ENCODE measurements around the gene PIK3R5. TPM values are rescaled to one million over a fixed set of nuclear protein-coding genes. Genes with fewer than 3 reads are reported as not detected.

PIK3R5 gene
- total and polyA plus RNA-seq, 8 donors: 0.90 to 29.8 (median 5.1) TPM; not detected in 1

DNA sequence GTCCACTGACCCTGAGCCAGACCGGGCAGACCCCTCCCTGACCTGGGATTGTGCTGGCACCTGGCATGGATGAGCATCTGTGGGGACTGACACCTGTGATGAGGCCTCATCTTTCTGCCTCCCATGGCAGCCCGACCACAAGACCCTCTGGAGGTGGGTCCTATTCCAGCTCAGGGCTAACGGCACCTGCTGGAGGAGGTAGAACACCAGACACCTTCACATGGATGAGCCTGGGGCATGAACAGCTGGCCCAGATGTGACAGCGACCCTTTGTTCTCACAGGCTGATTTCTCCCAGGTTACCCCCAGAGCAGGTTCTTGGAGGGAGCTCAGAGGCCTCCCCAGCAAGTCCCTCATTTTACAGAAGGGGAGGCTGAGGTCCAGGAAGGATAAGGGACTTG is 51.6 kb downstream of the PIK3R5 start:
- Histone ChIP-seq H3K4me1 (no peaks in the 10 kb centered on the region), H3K27ac (no peak overlapping the region), H3K4me3 (no peak overlapping the region), H3K36me3 (peaks cover 0 to 3% (median 0%) of the 10 kb centered on the region in 4 donors), H3K27me3 (peaks cover 0 to 45% (median 2%) of the 10 kb centered on the region in 3 donors), H3K9me3 (peaks cover 7 to 16% (median 13%) of the 10 kb centered on the region in 4 donors)
- no peak for TF ChIP-seq EP300 (IDR thresholded peaks at IDR 0.05)
- TF ChIP-seq POLR2A (IDR thresholded peaks at IDR 0.05): no peak
- TF ChIP-seq, protein P1, sequence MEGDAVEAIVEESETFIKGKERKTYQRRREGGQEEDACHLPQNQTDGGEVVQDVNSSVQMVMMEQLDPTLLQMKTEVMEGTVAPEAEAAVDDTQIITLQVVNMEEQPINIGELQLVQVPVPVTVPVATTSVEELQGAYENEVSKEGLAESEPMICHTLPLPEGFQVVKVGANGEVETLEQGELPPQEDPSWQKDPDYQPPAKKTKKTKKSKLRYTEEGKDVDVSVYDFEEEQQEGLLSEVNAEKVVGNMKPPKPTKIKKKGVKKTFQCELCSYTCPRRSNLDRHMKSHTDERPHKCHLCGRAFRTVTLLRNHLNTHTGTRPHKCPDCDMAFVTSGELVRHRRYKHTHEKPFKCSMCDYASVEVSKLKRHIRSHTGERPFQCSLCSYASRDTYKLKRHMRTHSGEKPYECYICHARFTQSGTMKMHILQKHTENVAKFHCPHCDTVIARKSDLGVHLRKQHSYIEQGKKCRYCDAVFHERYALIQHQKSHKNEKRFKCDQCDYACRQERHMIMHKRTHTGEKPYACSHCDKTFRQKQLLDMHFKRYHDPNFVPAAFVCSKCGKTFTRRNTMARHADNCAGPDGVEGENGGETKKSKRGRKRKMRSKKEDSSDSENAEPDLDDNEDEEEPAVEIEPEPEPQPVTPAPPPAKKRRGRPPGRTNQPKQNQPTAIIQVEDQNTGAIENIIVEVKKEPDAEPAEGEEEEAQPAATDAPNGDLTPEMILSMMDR (IDR thresholded peaks at IDR 0.05): no peak
- intact Hi-C loops (cut with DNase I; ENCODE audit: low total_unique reads): no loop called here
- WGBS, 5 donors: 59 to 92% (median 78%) methylated on average over 4 of the region's 4 CpGs
- DNase-seq: no peak

DNA sequence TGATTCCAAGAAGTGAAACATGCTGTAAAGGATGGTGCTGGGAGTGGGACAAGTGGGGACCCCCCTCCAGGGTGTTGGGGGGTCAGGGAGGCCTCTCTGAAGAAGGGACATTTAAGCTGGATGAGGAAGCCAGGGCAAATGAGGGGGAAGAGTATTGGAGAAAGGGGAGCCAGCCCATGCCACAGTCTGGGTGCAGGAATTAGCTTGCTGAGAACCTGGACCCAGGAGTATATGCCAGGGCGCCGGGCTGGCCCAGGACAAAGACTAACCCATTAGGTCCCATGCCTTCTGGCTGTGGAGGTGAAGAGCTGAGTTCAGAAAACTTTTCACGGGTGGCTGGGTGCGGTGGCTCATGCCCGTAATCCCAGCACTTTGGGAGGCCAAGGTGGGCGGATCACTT is 52.4 kb downstream of the PIK3R5 start:
- 86 to 98% (median 97%) methylated on average over 6 of the region's 6 CpGs for WGBS, 5 donors
- TF ChIP-seq POLR2A (IDR thresholded peaks at IDR 0.05) (no peak), EP300 (IDR thresholded peaks at IDR 0.05) (no peak), POLR2AphosphoS5 (IDR thresholded peaks at IDR 0.05) (no peak)
- TF ChIP-seq, protein P1 (IDR thresholded peaks at IDR 0.05): no peak
- H3K27ac ChIP-seq: no peak overlapping the region
- peaks cover 0 to 45% (median 2%) of the 10 kb centered on the region in 3 donors for H3K27me3 ChIP-seq
- H3K4me1 ChIP-seq: no peaks in the 10 kb centered on the region
- H3K36me3 ChIP-seq: peaks cover 0 to 3% (median 0%) of the 10 kb centered on the region in 4 donors
- H3K4me3 ChIP-seq: no peak overlapping the region
- intact Hi-C loops (cut with DNase I; ENCODE audit: low total_unique reads): no loop called here
- H3K9me3 ChIP-seq: peaks cover 7 to 14% (median 8%) of the 10 kb centered on the region in 4 donors
- DNase-seq: no peak

DNA sequence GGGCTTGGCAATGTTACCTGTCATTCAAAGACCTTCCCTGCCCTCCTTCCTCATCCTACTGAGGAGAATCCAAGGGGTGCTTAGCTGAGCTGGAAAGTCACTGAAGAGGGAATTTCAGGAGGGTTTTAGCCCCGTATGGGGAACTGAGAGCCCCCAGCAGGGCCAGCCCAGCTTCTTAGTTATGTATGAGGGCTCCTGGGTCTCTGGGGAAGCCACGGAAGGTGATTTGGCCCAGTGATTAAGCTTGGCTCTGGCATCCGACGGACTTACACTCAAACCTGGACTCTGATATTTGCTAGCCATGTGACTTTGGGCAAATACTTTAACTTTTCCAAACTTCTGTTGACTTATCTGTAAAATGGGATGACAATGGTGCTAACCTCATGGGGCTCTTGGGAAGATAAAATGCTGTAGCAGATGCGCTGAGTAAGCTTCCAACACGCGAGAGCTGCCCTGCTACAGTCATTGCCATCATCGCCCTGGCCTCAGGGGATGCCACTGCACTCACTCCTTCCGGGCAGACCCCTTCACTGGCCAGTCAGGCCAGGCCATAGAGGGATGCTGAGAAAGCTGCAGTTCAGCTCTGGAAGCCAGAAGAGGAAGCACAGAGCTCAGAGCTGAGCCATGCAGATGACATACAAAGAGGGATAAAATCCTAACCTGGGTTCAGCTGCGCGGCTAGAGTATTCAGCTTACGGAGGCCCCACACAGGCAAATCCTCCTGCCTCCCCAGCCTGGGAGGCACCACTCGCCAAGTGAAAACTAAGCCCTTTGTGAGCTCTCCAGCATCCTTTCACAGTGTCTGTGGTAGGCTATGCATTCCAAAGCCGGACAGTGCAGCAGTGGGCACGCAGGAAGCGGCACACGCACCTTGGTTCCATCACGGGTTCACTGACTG is 53.2 kb downstream of the PIK3R5 start:
- 79 to 91% (median 85%) methylated on average over 16 to 18 of the region's 18 CpGs for WGBS, 5 donors
- intact Hi-C loops (cut with DNase I; ENCODE audit: low total_unique reads): no loop called here

DNA sequence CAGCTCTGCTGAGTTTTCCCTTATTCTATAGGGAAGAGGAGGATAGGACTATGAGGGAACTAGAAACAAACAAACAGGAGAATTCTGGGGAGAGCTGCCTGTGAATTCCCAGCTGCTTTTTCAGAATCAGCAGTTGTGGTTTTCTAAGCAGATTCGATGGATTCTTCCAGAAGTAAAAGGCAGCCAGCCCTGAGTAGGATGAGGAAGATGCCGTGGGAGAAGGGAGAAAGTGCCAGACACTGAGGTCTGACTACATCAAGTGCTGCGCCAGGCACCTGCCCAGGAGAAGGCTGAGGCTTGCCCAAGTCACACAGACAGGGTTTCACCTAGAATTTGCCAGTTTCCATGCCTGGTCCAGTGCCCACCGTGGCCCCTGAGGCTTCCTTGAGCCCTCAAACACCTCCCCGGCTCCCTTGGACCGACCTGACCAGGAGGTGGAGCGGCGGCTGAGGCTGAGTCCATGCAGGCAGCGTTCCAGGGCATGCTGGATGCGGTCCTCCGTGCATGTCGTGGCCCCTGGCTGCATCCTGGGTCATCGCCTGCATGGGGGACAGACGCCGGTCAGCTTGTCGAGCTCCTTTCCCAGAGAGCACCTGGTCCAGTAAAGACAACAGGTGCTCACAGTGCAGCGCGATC is 54.4 kb downstream of the PIK3R5 start:
- H3K36me3 ChIP-seq: peaks cover 0 to 3% (median 0%) of the 10 kb centered on the region in 4 donors
- 81 to 86% (median 82%) methylated on average over 5 to 18 of the region's 18 CpGs for WGBS, 5 donors
- no peak for DNase-seq
- TF ChIP-seq, protein P1 (IDR thresholded peaks at IDR 0.05): no peak
- TF ChIP-seq POLR2AphosphoS5 (IDR thresholded peaks at IDR 0.05): no peak
- no peak for TF ChIP-seq EP300 (IDR thresholded peaks at IDR 0.05)
- TF ChIP-seq POLR2A (IDR thresholded peaks at IDR 0.05): no peak
- H3K27ac ChIP-seq: no peak overlapping the region
- H3K27me3 ChIP-seq: peaks cover 0 to 44% (median 2%) of the 10 kb centered on the region in 3 donors
- H3K4me1 ChIP-seq: no peaks in the 10 kb centered on the region
- no peak overlapping the region for H3K4me3 ChIP-seq
- no peaks in the 10 kb centered on the region for H3K9me3 ChIP-seq
- intact Hi-C loops (cut with DNase I; ENCODE audit: low total_unique reads): no loop called here

More for the DNA sequence above, 53.2 kb downstream of the PIK3R5 start:
- Histone ChIP-seq H3K9me3 (peaks cover under 1 to 7% (median under 1%) of the 10 kb centered on the region in 4 donors), H3K4me3 (no peak overlapping the region), H3K36me3 (peaks cover 0 to 3% (median 0%) of the 10 kb centered on the region in 4 donors), H3K4me1 (no peaks in the 10 kb centered on the region), H3K27ac (no peak overlapping the region), H3K27me3 (peaks cover 0 to 45% (median 2%) of the 10 kb centered on the region in 3 donors)
- no peak for DNase-seq
- no peak for TF ChIP-seq EP300 (IDR thresholded peaks at IDR 0.05)
- no peak for TF ChIP-seq POLR2A (IDR thresholded peaks at IDR 0.05)
- TF ChIP-seq, protein P1 (IDR thresholded peaks at IDR 0.05): no peak
- no peak for TF ChIP-seq POLR2AphosphoS5 (IDR thresholded peaks at IDR 0.05)

Measured in stomach (tissue), 9 donors.